Measurements from ENCODE around the gene FER. TPM values are rescaled to one million over a fixed set of nuclear protein-coding genes. Genes with fewer than 3 reads are reported as not detected.

The FER gene
- total and polyA plus RNA-seq, 2 of the 8 experiments (the other 6 are each of a cell fraction or from before 2014, with no cell fraction given) = 1.3 to 15.8 TPM

DNA sequence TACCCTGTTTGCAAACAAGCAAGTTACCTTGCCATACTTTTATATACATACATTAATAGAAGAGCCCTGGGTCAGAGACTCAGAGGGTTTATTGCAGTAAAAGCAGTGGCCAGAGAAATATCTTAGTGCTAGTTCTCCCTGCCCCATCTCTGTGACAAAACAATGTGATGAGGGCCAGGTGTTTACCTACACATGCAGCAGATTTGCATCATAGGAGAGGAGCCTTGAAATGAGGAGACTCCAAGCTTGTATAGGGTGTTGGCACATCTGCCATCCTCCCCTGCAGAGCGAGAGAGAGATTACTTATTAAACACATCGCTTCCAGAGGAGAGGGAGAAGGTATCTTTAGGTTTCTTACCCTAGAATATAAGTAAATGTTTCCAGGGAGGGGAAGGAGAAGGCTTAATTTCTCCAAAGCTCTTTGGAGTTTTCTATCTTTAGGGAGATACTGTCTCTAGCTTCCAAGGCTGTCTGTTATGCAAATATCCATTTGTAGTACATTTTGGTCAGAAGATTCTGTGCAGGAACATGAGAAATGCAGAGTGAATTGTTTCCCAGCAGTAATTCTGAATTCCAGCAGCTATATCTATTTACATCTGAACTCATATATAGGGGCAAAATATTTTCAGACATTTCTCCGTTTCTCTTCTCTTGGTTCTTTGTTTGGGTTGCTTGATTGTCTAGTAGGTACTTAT lies 15.7 kb downstream of the FER start (continued):
- TF ChIP-seq, protein P1, sequence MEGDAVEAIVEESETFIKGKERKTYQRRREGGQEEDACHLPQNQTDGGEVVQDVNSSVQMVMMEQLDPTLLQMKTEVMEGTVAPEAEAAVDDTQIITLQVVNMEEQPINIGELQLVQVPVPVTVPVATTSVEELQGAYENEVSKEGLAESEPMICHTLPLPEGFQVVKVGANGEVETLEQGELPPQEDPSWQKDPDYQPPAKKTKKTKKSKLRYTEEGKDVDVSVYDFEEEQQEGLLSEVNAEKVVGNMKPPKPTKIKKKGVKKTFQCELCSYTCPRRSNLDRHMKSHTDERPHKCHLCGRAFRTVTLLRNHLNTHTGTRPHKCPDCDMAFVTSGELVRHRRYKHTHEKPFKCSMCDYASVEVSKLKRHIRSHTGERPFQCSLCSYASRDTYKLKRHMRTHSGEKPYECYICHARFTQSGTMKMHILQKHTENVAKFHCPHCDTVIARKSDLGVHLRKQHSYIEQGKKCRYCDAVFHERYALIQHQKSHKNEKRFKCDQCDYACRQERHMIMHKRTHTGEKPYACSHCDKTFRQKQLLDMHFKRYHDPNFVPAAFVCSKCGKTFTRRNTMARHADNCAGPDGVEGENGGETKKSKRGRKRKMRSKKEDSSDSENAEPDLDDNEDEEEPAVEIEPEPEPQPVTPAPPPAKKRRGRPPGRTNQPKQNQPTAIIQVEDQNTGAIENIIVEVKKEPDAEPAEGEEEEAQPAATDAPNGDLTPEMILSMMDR (IDR thresholded peaks at IDR 0.05; ENCODE audit: control extremely low read depth in 1 of 3, insufficient read depth in 1 of 3, low read depth in 1 of 3, low read length in 3 of 3) = no peak
- TF ChIP-seq TAF7 (optimal IDR thresholded peaks at IDR 0.05; ENCODE audit: borderline replicate concordance, low read depth, low read length) = no peak
